GM23338 (cell line): ENCODE data around the gene PAMR1.
A peak's percentile ranks its signal among the peaks of the same experiment; 100 is the strongest.

Experiments used
- CTCF ChIP-seq, 2 experiments: fragments of 200-600 bp in 1 of 2; sonication (generic) in 1 of 2; conservative IDR thresholded peaks; 2 replicates each; pipeline versions ENCODE4 v1.5.1 to v1.6.1; 2016 to 2017; ENCODE audit warnings: antibody characterized with exemption in 2 of 2, low read depth in 2 of 2, mild to moderate bottlenecking in 2 of 2, moderate library complexity in 1 of 2
- ZNF331 ChIP-seq: fragments of 250-450 bp; sonication (Bioruptor Pico); IDR thresholded peaks from 2 replicates; pipeline ENCODE4 v1.5.0; 2020; ENCODE audit warnings: low read depth, mild to moderate bottlenecking, moderate library complexity

- TF ChIP-seq CTCF (conservative IDR thresholded peaks at IDR 0.05; ENCODE audit: low read depth in 2 of 2), result peak; percentile 78 to 80
- no peak for TF ChIP-seq ZNF331
Measured at GRCh38 chr11:35404388-35404775, 121.0 kb downstream of the PAMR1 start.
